A549 (cell line): ENCODE data around the gene MOGAT2.

Source experiments
- CHD2 ChIP-seq: fragments of 150-350 bp; IDR thresholded peaks from 2 replicates; pipeline ENCODE4 v1.6.1; 2014; ENCODE audit warnings: low read length; ENCODE audit not compliant: partially characterized antibody
- CTCF ChIP-seq: fragments of >200 bp; sonication (Bioruptor Twin); formaldehyde crosslinking; IDR thresholded peaks from 3 replicates; pipeline ENCODE4 v1.5.1; 2016
- JUNB ChIP-seq: fragments of >200 bp; sonication (Bioruptor Twin); formaldehyde crosslinking; IDR thresholded peaks from 2 replicates; pipeline ENCODE4 v1.6.1; 2016
- PHF8 ChIP-seq: fragments of 200-600 bp; sonication (generic); IDR thresholded peaks from 2 replicates; pipeline ENCODE4 v1.6.1; 2016; ENCODE audit warnings: low read depth, mild to moderate bottlenecking, antibody characterized with exemption, moderate library complexity, borderline replicate concordance
- POLR2A ChIP-seq: IDR thresholded peaks from 2 replicates; pipeline ENCODE4 v1.6.1; 2012; ENCODE audit warnings: mild to moderate bottlenecking, low read length
- RNF2 ChIP-seq: fragments of 200-600 bp; sonication (generic); IDR thresholded peaks from 2 replicates; pipeline ENCODE4 v1.6.1; 2016; ENCODE audit warnings: low read depth, mild to moderate bottlenecking, antibody characterized with exemption, moderate library complexity, borderline replicate concordance
- SMC3 ChIP-seq: fragments of >200 bp; sonication (Bioruptor Twin); formaldehyde crosslinking; IDR thresholded peaks from 3 replicates; pipeline ENCODE4 v1.6.1; 2018; ENCODE audit warnings: inconsistent platforms
- USF2 ChIP-seq: fragments of 450-650 bp; IDR thresholded peaks from 2 replicates; pipeline ENCODE4 v1.6.1; 2014; ENCODE audit warnings: antibody characterized with exemption
- TF ChIP-seq, protein P1 (sequence below): fragments of 250-450 bp; sonication (Bioruptor Pico); IDR thresholded peaks from 2 replicates; pipeline ENCODE4 v1.5.0; 2020; ENCODE audit warnings: low read depth, mild to moderate bottlenecking, moderate library complexity

DNA sequence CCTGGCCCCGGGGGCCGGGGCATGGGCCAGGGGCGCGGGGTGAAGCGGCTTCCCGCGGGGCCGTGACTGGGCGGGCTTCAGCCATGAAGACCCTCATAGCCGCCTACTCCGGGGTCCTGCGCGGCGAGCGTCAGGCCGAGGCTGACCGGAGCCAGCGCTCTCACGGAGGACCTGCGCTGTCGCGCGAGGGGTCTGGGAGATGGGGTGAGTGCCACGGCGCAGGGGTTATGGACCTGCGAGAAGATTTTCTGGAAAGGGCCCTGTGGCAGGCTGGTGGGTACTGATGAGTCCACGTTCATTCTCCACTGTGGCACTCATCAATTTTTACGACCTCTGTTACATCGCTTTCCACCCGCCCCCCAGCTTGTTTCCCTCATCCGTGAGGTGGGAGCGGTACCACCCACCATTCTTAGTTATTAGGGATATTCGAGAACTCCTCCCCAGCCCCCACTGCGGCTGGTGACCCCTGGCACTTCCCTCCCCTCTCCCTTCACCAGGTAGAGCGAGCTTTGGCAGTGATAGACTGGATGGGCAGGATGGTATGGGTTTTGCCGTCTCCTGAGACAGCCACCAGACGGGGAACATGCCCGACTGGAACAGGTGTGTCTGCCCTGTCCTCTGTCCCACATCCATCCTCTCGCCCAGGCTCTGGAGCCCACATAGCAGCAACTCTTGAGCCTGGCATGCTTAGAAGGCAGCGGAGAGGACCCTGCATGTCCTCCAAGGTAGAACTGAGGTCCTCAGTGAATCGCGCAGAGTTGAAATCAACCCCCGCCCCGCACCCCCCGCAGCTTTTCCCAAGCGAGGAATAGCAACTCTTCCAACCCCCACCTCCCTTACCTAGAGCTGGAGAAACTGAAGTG lies 51.5 kb downstream of the MOGAT2 start:
- no peak for TF ChIP-seq POLR2A
- no peak for TF ChIP-seq CTCF
- TF ChIP-seq USF2, result no peak
- no peak for TF ChIP-seq JUNB
- TF ChIP-seq SMC3, result no peak
- TF ChIP-seq CHD2, result no peak
- TF ChIP-seq, protein P1, sequence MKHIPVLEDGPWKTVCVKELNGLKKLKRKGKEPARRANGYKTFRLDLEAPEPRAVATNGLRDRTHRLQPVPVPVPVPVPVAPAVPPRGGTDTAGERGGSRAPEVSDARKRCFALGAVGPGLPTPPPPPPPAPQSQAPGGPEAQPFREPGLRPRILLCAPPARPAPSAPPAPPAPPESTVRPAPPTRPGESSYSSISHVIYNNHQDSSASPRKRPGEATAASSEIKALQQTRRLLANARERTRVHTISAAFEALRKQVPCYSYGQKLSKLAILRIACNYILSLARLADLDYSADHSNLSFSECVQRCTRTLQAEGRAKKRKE, result no peak
- no peak for TF ChIP-seq PHF8
- TF ChIP-seq RNF2, result no peak
